Activated CD4-positive, alpha-beta T cell treated with anti-CD3 and anti-CD28 coated beads for 4 hours (primary cell): ENCODE results near the gene PALLD.

Source experiments
- DNase-seq, 2 donors: peaks; one replicate each; pipeline ENCODE4 v3.0.0-alpha.2; 2020

PALLD gene

DNA sequence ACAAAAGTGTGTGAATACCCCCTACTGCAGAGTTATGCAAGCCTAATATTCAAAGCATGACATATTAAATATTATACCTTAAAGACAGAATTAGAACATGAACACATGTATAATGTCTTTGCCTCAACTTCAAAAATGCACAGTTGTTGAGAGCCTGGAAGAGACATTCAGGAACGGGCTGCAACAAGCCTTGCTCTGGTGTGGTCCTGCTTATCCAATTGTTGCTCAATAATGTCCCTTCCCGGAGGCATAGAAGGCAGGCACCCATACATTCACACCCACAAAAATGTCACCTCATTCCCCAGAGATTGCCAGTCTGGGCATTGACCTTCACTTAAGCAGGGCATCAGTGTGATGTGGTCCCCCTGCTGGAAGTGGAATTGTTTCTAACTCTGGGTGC is 274.4 kb downstream of the PALLD start:
- no peak for DNase-seq

- DNase-seq: no peak
Observed at GRCh38 chr4:168773388-168774195, 276.7 kb downstream of the PALLD start.

- DNase-seq: no peak
Observed at GRCh38 chr4:168776382-168776781, 279.5 kb downstream of the PALLD start.

DNA sequence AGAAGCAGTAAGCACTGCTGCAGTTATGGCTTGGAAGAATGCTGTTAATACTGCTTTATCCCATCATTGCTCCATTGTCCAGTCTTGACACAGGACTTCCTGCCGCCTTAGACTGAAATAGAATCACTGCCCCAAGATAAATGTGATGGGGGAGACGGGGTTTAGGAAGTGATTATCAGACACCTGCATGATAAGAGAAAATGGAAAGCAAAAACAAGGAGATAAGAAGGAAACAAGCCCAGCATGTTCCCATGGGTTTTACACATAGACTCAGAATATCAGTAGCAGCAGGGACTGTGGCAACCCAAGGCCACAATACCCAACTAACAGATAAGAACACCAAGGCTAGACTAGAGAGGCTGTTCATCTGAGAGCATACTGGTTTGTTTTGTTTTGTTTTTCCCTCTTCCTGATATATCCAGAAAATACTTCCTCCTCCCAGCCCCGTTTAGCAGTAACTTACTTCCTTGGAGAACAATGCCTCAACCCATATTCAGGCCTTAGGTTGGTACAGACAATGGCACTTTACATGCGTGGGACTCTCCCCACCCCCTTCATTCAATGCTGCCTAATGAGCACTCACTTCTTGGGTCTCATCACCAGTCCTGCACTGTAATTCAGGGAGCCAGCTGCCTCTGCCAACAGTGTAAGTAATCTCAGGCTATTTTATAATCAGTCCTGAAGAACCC is 280.6 kb downstream of the PALLD start:
- no peak for DNase-seq

GRCh38 chr4:168781341-168781740 is 284.5 kb downstream of the PALLD start:
- no peak for DNase-seq

GRCh38 chr4:168781926-168782325 is 285.1 kb downstream of the PALLD start:
- DNase-seq: no peak

GRCh38 chr4:168782439-168782838 is 285.6 kb downstream of the PALLD start:
- DNase-seq: no peak

GRCh38 chr4:168784786-168785461 is 288.1 kb downstream of the PALLD start:
- no peak for DNase-seq

GRCh38 chr4:168787334-168787733 is 290.5 kb downstream of the PALLD start:
- DNase-seq: no peak

- DNase-seq: no peak
Observed at GRCh38 chr4:168787801-168788595, 291.1 kb downstream of the PALLD start.

DNA sequence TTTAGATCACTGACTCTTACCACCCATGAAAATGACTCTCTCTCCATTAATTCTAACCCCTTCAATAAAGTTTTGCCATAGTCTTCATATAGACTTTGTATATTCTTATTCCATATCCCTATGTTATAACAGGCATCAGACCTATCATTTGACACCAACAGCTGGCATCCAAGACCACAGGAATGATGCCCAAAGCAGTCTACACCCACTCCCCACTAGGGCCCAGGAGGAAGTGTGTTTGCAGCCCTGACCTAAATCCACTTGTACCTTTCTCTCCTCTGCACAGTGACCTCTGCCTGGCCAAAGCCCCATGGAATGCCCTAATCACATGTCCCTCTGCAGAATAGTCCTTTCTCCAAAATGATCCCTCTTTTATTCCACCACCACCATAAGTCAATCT is 294.0 kb downstream of the PALLD start:
- DNase-seq: no peak

DNA sequence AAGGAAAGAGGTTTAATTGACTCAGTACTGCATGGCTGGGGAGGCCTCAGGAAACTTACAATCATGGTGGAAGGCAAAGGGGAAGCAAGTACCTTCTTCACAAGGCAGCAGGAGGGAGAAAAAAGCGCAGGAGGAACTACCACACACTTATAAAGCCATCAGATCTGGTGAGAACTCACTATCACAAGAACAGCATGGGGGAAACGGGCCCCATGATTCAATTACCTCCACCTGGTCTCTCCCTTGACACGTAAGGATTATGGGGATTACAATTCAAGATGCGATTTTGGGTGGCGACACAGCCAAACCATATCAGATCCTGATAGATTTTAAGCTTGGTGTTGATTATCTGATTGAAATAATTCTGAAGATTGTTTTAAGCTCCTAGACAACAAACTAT is 294.5 kb downstream of the PALLD start:
- DNase-seq: no peak

DNA sequence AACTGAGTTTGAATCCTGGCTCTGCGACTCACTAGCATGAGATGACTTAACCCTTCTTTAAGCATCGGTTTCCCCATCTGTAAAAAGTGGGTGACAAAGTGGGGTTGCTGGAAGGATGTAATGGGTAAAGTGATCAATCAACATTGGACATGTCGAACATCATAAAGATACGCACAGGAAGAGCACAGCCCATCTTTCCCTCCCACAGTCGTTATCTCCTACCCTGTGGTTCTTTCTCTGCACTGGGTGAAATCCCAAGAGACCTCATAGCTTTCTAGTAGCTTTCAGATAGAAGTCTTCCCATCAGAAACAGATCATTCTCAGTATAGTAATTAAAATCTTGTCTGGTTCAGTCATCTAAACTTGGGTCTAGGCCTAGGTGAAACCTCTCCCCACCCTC is 296.7 kb downstream of the PALLD start:
- DNase-seq: no peak

GRCh38 chr4:168794092-168794707 is 297.3 kb downstream of the PALLD start:
- no peak for DNase-seq

- DNase-seq: no peak
Observed at GRCh38 chr4:168794881-168795280, 298.0 kb downstream of the PALLD start.

- no peak for DNase-seq
Observed at GRCh38 chr4:168795346-168795745, 298.5 kb downstream of the PALLD start.

GRCh38 chr4:168796362-168797106 is 299.7 kb downstream of the PALLD start:
- DNase-seq: no peak

- DNase-seq: no peak
Observed at GRCh38 chr4:168797194-168797593, 300.3 kb downstream of the PALLD start.

- DNase-seq: no peak
Observed at GRCh38 chr4:168797738-168798375, 301.0 kb downstream of the PALLD start.

GRCh38 chr4:168800926-168801325 is 304.1 kb downstream of the PALLD start:
- no peak for DNase-seq

DNA sequence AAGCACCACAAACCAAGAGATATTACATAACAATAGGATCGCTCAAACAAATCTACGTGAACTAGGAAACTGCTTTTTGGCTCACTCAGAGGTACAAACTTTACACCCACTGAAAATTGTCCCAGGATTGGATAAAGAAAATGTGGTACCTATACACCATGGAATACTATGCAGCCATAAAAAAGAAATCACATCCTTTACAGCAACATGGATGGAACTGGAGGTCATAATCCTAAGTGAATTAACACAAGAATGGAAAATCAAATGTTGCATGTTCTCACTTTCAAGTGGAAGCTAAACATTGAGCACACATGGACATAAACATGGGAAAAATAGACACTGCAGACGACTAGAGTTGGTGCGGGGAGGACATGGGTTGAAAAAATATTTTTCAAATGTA is 305.4 kb downstream of the PALLD start:
- DNase-seq: no peak
